Measurements from ENCODE around the gene ZNF276.

DNA sequence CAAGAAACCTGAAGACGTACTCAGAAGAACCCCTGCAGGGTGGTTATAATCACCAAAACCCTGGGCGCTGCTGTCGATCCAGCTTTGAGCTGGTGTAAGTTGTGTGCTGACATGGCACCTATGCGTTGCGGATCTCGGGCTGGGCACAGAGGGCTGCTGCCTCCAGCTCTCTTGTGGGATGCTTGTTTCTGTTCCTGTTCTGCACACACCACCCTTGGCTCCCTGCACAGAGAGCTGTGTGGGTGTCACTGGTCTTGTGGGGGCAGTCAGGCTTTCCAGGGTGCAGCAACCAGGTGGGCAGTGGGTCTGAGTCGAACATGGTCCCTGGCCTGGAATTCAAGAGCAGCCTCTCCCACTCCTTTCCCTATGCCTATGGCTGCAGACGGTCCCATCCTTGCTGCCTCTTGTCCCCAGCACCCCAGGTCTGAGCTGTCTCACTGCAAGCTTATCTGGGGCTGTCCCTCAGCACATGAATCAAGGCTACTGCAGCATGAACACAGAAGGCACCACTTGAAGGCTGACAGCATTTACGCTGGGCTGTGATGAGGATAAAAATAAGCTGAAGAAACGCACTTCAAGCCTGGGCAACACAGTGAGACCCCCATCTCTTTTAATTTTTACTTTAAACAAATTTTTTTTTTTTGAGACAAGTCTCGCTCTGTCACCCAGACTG, 20.1 kb downstream of the ZNF276 start:
- TF ChIP-seq, protein P1, sequence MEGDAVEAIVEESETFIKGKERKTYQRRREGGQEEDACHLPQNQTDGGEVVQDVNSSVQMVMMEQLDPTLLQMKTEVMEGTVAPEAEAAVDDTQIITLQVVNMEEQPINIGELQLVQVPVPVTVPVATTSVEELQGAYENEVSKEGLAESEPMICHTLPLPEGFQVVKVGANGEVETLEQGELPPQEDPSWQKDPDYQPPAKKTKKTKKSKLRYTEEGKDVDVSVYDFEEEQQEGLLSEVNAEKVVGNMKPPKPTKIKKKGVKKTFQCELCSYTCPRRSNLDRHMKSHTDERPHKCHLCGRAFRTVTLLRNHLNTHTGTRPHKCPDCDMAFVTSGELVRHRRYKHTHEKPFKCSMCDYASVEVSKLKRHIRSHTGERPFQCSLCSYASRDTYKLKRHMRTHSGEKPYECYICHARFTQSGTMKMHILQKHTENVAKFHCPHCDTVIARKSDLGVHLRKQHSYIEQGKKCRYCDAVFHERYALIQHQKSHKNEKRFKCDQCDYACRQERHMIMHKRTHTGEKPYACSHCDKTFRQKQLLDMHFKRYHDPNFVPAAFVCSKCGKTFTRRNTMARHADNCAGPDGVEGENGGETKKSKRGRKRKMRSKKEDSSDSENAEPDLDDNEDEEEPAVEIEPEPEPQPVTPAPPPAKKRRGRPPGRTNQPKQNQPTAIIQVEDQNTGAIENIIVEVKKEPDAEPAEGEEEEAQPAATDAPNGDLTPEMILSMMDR (IDR thresholded peaks at IDR 0.05; ENCODE audit: low read depth, low read length) = no peak
- TF ChIP-seq EZH2phosphoT487 (IDR thresholded peaks at IDR 0.05; ENCODE audit: low read depth) = no peak

Measured in OCI-LY3 (cell line).